ENCODE data around the gene ANO9.

- TF ChIP-seq POLR2A (IDR thresholded peaks at IDR 0.05) (no peak), CTCF (IDR thresholded peaks at IDR 0.05) (no peak)
Observed at GRCh38 chr11:486189-486588, 44.4 kb upstream of the ANO9 start.

All from heart left ventricle (tissue), 13 donors.